CD4-positive, CD25-positive, alpha-beta regulatory T cell (primary cell): ENCODE data around the gene SYNGR1. TPM values are rescaled to one million over a fixed set of nuclear protein-coding genes. Genes with fewer than 3 reads are reported as not detected.
A peak's percentile ranks its signal among the peaks of the same experiment; 100 is the strongest.

ENCODE experiments used
- ATAC-seq, 2 donors: fragments of 150-1000 bp; cut with Tn5 transposase; one replicate each; pipeline ENCODE4 v1.10.0; 2021; ENCODE audit warnings: low read depth in 2 of 2, moderate number of reproducible peaks in 2 of 2, moderate library complexity in 1 of 2
- DNase-seq, 3 donors: peaks; one replicate each; pipeline versions ENCODE4 v3.0.0 to v3.0.0-alpha.2; 2012 to 2022; ENCODE audit warnings: mixed read lengths in 1 of 3
- H3K27ac ChIP-seq: one replicate; pipeline ENCODE4 v1.7.0; 2013; ENCODE audit warnings: mild to moderate bottlenecking, low read length; ENCODE audit not compliant: insufficient read depth, poor library complexity, severe bottlenecking
- H3K27me3 ChIP-seq: one replicate; pipeline ENCODE4 v1.7.0; 2013; ENCODE audit warnings: low read length; ENCODE audit not compliant: control insufficient read depth, insufficient read depth
- H3K36me3 ChIP-seq: one replicate; pipeline ENCODE4 v1.7.0; 2013; ENCODE audit warnings: mild to moderate bottlenecking, low read length, moderate library complexity; ENCODE audit not compliant: control insufficient read depth, insufficient read depth
- H3K4me1 ChIP-seq: 2 replicates; pipeline ENCODE4 v1.7.0; 2013; ENCODE audit warnings: mild to moderate bottlenecking, low read length; ENCODE audit not compliant: insufficient read depth, control insufficient read depth, poor library complexity, severe bottlenecking
- H3K4me3 ChIP-seq: one replicate; pipeline ENCODE4 v1.7.0; 2013; ENCODE audit warnings: low read depth, mild to moderate bottlenecking, low read length, moderate library complexity
- H3K9me3 ChIP-seq, 2 experiments: 1 replicate in 1 of 2; 2 replicates in 1 of 2; pipeline ENCODE4 v1.7.0; 2013; ENCODE audit warnings: low read length in 2 of 2, mild to moderate bottlenecking in 1 of 2, moderate library complexity in 1 of 2; ENCODE audit not compliant: control insufficient read depth in 2 of 2
- H3K27ac Mint-ChIP-seq, 3 donors: one replicate each; pipeline ENCODE4 v1.8.0; 2020 to 2022; ENCODE audit warnings: mild to moderate bottlenecking in 3 of 3, mixed read lengths in 3 of 3, moderate library complexity in 2 of 3
- H3K27me3 Mint-ChIP-seq: one replicate; pipeline ENCODE4 v1.8.0; 2022; ENCODE audit warnings: mild to moderate bottlenecking, mixed read lengths
- H3K36me3 Mint-ChIP-seq: one replicate; pipeline ENCODE4 v1.8.0; 2020; ENCODE audit warnings: mixed read lengths
- H3K4me1 Mint-ChIP-seq, 4 donors: one replicate each; pipeline ENCODE4 v1.8.0; 2020 to 2022; ENCODE audit warnings: mixed read lengths in 4 of 4, mild to moderate bottlenecking in 1 of 4
- H3K4me3 Mint-ChIP-seq, 4 donors: one replicate each; pipeline ENCODE4 v1.8.0; 2020 to 2022; ENCODE audit warnings: mild to moderate bottlenecking in 4 of 4, mixed read lengths in 4 of 4, moderate library complexity in 3 of 4
- H3K9me3 Mint-ChIP-seq, 7 donors: one replicate each; pipeline ENCODE4 v1.8.0; 2020 to 2022; ENCODE audit warnings: mixed read lengths in 7 of 7, mild to moderate bottlenecking in 3 of 7, moderate library complexity in 2 of 7
- polyA plus RNA-seq, 4 donors: library from polyadenylated mRNA; unstranded; fragments of 300-500 nt; fragmentation: Illumina TruSeq; gene quantifications; one replicate each; pipeline ENCODE4 v1.2.3, GENCODE V29; 2021
- total RNA-seq: library from RNA; stranded (reverse); gene quantifications from one replicate; pipeline ENCODE4 v1.2.3, GENCODE V29; 2022

Gene SYNGR1
- total and polyA plus RNA-seq, 5 donors from 2014 or later = 0.22 to 1.1 (median 0.59) TPM

DNA sequence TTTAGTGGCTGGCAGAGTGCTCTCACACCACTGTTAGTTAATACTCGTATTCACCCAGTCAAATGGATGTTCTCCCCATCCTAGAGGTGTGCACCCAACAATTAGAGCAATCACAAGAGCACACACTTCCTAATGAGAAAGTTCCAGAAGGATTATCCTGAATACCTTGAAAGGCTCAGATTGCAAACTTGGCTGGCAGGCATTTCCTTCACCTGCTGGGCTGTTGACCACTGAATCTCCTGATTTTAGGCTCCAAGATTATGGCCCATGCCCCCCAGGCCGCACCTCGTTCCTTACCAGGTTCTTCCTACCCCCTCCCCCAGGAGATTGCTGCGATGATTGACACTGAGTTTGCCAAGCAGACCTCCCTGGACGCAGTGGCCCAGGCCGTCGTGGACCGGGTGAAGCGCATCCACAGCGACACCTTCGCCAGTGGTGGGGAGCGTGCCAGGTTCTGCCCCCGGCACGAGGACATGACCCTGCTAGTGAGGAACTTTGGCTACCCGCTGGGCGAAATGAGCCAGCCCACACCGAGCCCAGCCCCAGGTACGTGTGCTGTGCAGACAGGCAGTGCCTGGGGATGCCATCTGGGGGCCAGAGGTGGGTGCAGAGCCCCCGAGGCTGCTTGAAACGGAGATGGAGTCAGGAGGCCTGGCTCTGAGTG, 76.7 kb downstream of the SYNGR1 start:
- H3K9me3 ChIP-seq = no peaks in the 10 kb centered on the region
- no peak overlapping the region for H3K27ac ChIP-seq
- no peak overlapping the region for H3K4me3 ChIP-seq
- DNase-seq = no peak
- no peak for ATAC-seq
- Mint-ChIP-seq H3K4me1 (no peaks in the 10 kb centered on the region), H3K36me3 (peaks cover 19% of the 10 kb centered on the region), H3K9me3 (peaks cover 0 to 2% (median 0%) of the 10 kb centered on the region in 7 donors), H3K27ac (no peak overlapping the region), H3K4me3 (no peak overlapping the region), H3K27me3 (no peaks in the 10 kb centered on the region)
- no peaks in the 10 kb centered on the region for H3K27me3 ChIP-seq
- H3K4me1 ChIP-seq = no peaks in the 10 kb centered on the region
- peaks cover 73% of the 10 kb centered on the region for H3K36me3 ChIP-seq

DNA sequence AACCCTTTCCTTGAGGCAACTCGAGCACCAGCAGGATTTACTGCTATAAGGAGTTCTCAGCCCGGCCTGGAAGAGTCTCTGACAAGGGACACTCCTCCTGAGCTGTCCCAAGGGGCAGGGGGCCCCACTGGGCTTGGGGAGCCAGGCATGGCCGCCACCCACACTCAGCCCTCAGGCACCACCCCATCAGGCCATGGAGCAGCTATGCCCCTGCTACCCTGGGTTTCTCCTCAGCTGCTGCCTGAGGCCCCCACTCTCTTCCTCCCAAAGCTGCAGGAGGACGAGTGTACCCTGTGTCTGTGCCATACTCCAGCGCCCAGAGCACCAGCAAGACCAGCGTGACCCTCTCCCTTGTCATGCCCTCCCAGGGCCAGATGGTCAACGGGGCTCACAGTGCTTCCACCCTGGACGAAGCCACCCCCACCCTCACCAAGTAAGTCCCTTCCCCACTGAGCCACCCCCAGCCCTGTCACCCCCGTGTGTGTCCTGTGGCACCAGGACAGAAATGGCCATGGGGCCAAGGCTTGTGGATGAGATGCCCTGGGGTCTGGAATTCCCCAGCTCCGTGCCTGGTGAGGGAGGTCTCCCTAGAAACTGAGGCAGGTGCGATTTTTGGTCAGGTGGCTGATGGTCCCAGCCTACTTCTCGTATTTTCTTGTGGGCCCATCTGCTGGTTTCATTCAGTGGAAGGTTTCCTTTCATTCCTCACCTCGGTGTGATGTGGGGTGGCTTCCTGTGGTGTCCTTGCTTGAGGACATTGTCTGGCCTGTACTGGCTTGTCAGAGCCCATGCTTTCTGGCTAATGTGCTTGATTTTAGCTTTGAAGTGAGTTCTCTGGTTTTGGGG, 78.2 kb downstream of the SYNGR1 start:
- Histone ChIP-seq H3K27ac (no peak overlapping the region), H3K4me3 (no peak overlapping the region), H3K4me1 (no peaks in the 10 kb centered on the region), H3K9me3 (no peaks in the 10 kb centered on the region), H3K27me3 (no peaks in the 10 kb centered on the region), H3K36me3 (peaks cover 74% of the 10 kb centered on the region)
- H3K27me3 Mint-ChIP-seq = no peaks in the 10 kb centered on the region
- H3K27ac Mint-ChIP-seq = no peak overlapping the region
- H3K4me3 Mint-ChIP-seq = no peak overlapping the region
- H3K9me3 Mint-ChIP-seq = peaks cover 0 to 2% (median 0%) of the 10 kb centered on the region in 7 donors
- ATAC-seq = no peak
- DNase-seq = no peak
- H3K36me3 Mint-ChIP-seq = peaks cover 15% of the 10 kb centered on the region
- no peaks in the 10 kb centered on the region for H3K4me1 Mint-ChIP-seq

DNA sequence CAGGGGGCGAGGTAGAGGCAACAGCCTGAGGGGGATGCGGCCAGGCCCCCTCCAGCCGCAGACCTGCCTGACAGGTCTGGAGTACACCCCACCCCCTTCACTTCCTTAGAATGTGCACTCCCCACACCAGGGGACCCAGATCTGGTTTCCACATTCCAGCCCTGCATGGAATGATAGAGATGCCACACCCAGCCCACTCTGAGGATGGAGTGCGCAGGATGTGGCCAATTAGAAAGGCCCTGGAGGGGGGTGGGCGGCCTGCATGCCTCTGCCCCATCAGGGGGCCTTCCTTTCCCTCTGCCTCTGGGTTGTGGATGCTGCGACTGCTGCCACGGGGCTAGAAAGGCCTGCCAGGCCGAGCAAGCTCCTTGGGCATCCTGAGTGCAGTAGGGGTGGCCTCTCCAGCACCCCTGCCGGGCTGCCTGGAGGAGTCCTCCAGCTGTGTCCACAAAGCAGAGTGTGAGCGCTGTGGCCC, 78.8 kb downstream of the SYNGR1 start:
- H3K27me3 ChIP-seq = no peaks in the 10 kb centered on the region
- DNase-seq = no peak
- no peaks in the 10 kb centered on the region for H3K27me3 Mint-ChIP-seq
- H3K27ac ChIP-seq = no peak overlapping the region
- peaks cover 15% of the 10 kb centered on the region for H3K36me3 Mint-ChIP-seq
- no peak overlapping the region for H3K4me3 ChIP-seq
- peaks cover 73% of the 10 kb centered on the region for H3K36me3 ChIP-seq
- H3K9me3 ChIP-seq = no peaks in the 10 kb centered on the region
- no peak overlapping the region for H3K27ac Mint-ChIP-seq
- H3K4me1 ChIP-seq = no peaks in the 10 kb centered on the region
- no peak overlapping the region for H3K4me3 Mint-ChIP-seq
- H3K4me1 Mint-ChIP-seq = no peaks in the 10 kb centered on the region
- no peak for ATAC-seq
- peaks cover 0 to 2% (median 0%) of the 10 kb centered on the region in 7 donors for H3K9me3 Mint-ChIP-seq

DNA sequence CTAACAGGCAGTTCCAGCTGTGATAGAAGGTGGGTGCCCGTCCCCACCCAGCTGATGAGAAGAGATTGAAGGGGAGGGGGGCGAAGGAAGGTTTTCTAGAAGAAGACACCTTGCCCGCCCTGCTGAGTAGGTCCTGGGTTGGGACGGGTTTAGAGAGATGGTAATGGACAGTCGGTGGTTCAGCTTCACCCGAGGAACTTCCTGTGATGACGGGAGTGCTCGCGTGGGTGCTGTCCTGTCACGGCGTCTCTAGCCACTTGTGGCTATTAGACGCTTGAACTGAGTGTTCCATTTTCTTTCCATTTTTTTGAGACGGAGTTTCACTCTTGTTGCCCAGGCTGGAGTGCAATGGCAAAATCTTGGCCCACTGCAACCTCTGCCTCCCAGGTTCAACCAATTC, 79.4 kb downstream of the SYNGR1 start:
- no peaks in the 10 kb centered on the region for H3K27me3 ChIP-seq
- Mint-ChIP-seq H3K36me3 (peaks cover 10% of the 10 kb centered on the region), H3K27ac (no peak overlapping the region), H3K27me3 (no peaks in the 10 kb centered on the region), H3K4me1 (no peaks in the 10 kb centered on the region), H3K4me3 (no peak overlapping the region), H3K9me3 (no peaks in the 10 kb centered on the region)
- DNase-seq (no peak), ATAC-seq (no peak)
- H3K4me3 ChIP-seq = no peak overlapping the region
- peaks cover 67% of the 10 kb centered on the region for H3K36me3 ChIP-seq
- no peak overlapping the region for H3K27ac ChIP-seq
- H3K4me1 ChIP-seq = no peaks in the 10 kb centered on the region
- no peaks in the 10 kb centered on the region for H3K9me3 ChIP-seq

DNA sequence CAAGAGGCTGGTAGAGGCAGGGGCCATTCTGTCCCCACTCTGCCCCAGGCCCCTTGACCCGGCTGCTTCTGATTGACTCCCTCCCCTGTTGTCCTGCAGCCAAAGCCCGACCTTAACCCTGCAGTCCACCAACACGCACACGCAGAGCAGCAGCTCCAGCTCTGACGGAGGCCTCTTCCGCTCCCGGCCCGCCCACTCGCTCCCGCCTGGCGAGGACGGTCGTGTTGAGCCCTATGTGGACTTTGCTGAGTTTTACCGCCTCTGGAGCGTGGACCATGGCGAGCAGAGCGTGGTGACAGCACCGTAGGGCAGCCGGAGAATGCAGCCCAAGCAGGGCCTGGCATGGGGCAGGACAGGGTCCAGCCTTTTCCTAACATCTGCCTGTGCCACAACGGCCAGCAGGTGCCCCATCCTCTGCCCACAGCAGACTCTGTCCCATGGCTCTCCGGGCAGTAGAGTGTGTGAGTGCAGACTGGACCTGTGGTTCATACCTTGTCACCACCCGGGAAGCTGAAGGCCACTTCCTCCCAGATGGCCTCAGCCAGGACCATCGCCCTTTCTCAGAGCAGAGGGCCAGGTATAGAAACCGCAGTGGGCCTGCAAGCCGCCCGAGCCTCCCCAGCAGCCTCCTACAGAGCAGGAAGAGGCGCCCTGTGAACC, 80.3 kb downstream of the SYNGR1 start:
- no peaks in the 10 kb centered on the region for H3K9me3 ChIP-seq
- no peak overlapping the region for H3K27ac ChIP-seq
- Mint-ChIP-seq H3K27ac (no peak overlapping the region), H3K9me3 (no peaks in the 10 kb centered on the region), H3K27me3 (no peaks in the 10 kb centered on the region), H3K4me1 (no peaks in the 10 kb centered on the region), H3K36me3 (peaks cover 10% of the 10 kb centered on the region), H3K4me3 (no peak overlapping the region)
- peaks cover 62% of the 10 kb centered on the region for H3K36me3 ChIP-seq
- no peaks in the 10 kb centered on the region for H3K27me3 ChIP-seq
- H3K4me3 ChIP-seq = no peak overlapping the region
- no peaks in the 10 kb centered on the region for H3K4me1 ChIP-seq
- ATAC-seq (no peak), DNase-seq (no peak)

DNA sequence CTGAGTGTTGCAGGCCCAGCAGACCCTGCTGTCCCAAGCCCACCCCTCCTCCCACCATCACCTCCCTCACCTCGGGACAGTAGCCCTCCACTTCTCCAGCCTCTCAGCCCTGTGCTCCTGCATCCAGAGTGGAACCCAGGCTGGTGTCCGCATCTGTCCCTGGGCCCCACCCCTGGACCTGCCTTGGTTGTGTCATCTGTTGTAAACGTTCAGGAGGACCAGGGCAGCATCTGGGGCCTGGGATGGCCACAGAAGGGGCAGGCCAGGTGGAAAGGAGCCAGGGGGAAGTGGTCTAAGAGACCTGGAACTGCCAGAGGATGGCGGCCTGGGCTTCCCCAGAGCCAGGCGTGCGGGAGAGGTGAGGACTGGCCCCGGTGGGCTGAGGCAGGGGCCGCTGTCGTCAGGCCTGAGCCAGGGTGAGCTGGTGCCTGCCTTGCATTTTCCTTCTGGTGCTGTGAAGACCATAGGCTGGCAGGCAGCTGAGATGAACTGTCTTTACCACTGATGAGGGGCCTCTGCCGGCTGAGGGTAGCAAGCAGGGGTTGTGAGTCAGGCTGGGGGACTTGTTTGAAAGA, 80.9 kb downstream of the SYNGR1 start:
- peaks cover 62% of the 10 kb centered on the region for H3K36me3 ChIP-seq
- H3K27me3 ChIP-seq = no peaks in the 10 kb centered on the region
- H3K4me1 Mint-ChIP-seq = no peaks in the 10 kb centered on the region
- H3K9me3 ChIP-seq = no peaks in the 10 kb centered on the region
- peak overlapping the region in 1 of 3 donors; percentile 31 for H3K27ac Mint-ChIP-seq
- DNase-seq = no peak
- H3K27ac ChIP-seq = no peak overlapping the region
- H3K4me3 ChIP-seq = no peak overlapping the region
- peaks cover 10% of the 10 kb centered on the region for H3K36me3 Mint-ChIP-seq
- no peak for ATAC-seq
- H3K4me3 Mint-ChIP-seq = no peak overlapping the region
- H3K27me3 Mint-ChIP-seq = no peaks in the 10 kb centered on the region
- H3K9me3 Mint-ChIP-seq = no peaks in the 10 kb centered on the region
- no peaks in the 10 kb centered on the region for H3K4me1 ChIP-seq

DNA sequence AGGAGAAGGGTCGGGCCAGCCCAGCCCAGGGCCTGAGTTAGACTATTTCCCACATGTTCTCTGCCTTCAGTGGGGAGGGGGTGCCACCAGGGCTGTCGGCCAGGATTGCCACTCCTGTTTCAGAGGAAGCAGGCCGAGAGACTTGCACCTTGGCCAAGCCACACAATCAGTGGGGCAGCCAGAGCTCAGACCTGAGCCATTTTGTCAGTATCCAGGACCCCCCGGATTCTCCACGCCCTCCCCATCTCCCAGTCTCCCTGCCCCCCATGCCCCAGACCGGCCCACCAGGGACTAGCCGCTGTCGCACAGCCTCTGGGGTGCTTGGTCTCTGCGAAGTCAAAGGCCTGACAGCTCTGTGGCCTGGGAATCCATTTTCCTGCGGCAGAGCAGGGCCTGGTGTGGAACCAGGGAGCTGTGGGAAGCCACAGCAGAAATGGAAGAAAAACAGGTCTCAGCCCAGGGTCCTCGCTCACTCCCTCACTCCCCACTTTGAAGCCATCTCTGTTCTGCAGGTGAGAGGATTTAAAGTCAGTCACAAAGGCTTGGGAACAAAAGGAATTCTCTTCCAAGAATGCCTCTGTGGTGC, 81.5 kb downstream of the SYNGR1 start:
- H3K27me3 ChIP-seq = no peaks in the 10 kb centered on the region
- H3K27ac Mint-ChIP-seq = no peak overlapping the region

More for the DNA sequence above, 81.5 kb downstream of the SYNGR1 start:
- Mint-ChIP-seq H3K9me3 (no peaks in the 10 kb centered on the region), H3K4me1 (no peaks in the 10 kb centered on the region), H3K27me3 (no peaks in the 10 kb centered on the region), H3K36me3 (peaks cover 10% of the 10 kb centered on the region), H3K4me3 (no peak overlapping the region)
- Histone ChIP-seq H3K4me1 (no peaks in the 10 kb centered on the region), H3K9me3 (no peaks in the 10 kb centered on the region), H3K27ac (no peak overlapping the region), H3K36me3 (peaks cover 58% of the 10 kb centered on the region), H3K4me3 (no peak overlapping the region)
- ATAC-seq (no peak), DNase-seq (no peak)
